Stimulated activated memory B cell treated with anti-CD40 and anti-IgM and Interleukin-4, amounts not matched to agents 10 μg/mL and 1 μg/mL and 100 μg/mL, for 72 hours (primary cell): ENCODE measurements around the gene LCK.
A peak's percentile ranks its signal among the peaks of the same experiment; 100 is the strongest.
"Not testable (repeated sequence)": the region's sequence is repeated elsewhere in the genome, so short reads cannot be mapped to it uniquely, and the experiment has no call there.

Source experiments
- ATAC-seq: fragments of 150-1000 bp; cut with Tn5 transposase; 2 replicates; pipeline ENCODE4 v1.10.0; 2021
- H3K27ac Mint-ChIP-seq: one replicate; pipeline ENCODE4 v1.8.0; 2022; ENCODE audit warnings: mild to moderate bottlenecking, mixed read lengths
- H3K27me3 Mint-ChIP-seq: one replicate; pipeline ENCODE4 v1.8.0; 2022; ENCODE audit warnings: mixed read lengths
- H3K36me3 Mint-ChIP-seq: one replicate; pipeline ENCODE4 v1.8.0; 2022; ENCODE audit warnings: mixed read lengths
- H3K4me1 Mint-ChIP-seq: one replicate; pipeline ENCODE4 v1.8.0; 2022; ENCODE audit warnings: mixed read lengths
- H3K4me3 Mint-ChIP-seq: one replicate; pipeline ENCODE4 v1.8.0; 2022; ENCODE audit warnings: mild to moderate bottlenecking, moderate library complexity, mixed read lengths
- H3K9me3 Mint-ChIP-seq: one replicate; pipeline ENCODE4 v1.8.0; 2022; ENCODE audit warnings: mixed read lengths

LCK gene

DNA sequence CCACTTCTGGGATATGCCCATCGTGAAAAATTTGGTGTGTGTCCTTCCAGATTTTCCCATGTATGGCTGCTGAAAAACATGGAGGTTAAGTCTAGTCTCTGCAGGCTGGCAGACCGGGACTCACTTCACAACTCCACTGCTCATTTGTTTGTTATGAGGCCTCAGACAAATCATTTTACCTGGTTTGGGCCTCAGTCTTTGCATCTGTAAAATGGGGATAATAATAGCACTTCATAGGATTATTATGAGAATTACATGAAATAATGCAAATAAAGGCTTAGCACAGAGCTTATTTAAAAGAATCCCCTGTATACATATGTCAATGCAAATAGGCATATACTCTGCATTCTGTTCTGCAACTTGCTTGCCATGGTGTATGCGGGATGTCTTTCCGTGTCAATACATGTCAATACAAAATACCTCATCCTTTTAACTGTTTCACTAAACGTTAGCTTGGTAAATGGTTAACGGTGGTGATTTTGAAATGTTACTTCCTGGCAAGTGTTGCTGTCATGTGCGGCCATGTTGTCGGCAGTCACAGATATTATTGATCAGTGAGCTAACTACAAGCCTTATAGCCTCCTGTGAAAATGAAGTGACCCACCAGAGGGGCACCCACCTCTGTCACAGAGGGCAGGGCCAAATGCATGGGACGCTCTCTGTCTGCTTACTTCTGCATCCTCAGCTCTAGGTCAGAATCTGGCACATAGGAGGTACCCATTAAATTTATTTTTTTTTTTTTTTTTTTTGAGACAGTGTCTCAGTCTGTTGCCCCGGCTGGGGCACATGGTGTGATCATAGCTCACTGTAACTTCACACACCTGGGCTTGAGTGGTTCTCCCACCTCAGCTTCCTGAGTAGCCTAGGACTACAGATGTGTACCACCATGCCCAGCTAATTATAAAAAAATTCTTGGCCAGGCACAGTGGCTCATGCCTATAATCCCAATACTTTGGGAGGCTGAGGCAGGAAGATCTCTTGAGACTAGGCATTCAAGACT is 4.3 kb downstream of the LCK start:
- Mint-ChIP-seq H3K4me3 (no peak overlapping the region), H3K36me3 (peaks cover 3% of the 10 kb centered on the region), H3K27ac (peak overlapping the region; percentile 74), H3K9me3 (no peaks in the 10 kb centered on the region), H3K27me3 (no peaks in the 10 kb centered on the region), H3K4me1 (peaks cover 52% of the 10 kb centered on the region)
- ATAC-seq = no peak

DNA sequence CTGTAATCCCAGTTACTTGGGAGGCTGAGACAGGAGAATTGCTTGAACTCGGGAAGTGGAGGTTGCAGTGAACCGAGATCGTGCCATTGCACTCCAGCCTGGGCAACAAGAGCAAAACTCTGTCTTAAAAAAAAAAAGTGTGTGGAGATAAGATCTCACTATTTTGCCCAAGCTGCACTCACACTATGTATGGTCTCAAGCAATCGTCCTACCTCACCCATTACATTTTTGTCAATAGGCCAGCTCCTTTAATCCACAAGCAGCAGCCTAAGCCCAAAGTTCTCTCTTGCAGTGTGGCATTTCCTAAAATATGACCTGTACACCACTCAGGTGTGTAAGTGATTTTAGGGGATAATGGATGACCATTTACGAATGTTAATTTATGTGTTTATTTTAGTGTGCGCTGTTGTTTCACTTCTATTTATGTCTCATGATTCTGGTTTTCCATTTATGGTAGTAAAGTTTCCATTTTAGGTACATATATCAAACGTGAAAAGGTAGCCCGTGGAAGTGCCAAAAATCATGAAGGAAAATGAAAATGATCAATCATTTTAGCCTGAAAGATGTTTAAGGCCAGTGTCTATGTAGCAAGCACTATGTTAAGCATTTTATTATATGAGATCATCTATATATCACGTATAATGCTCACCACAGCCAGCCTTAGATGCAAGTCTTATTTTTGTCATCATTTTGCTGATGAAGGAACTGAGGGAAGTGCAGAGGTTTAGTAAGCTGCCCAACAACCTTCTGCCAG is 5.6 kb downstream of the LCK start:
- Mint-ChIP-seq H3K9me3 (no peaks in the 10 kb centered on the region), H3K27ac (peak overlapping the region; percentile 81), H3K4me3 (peak overlapping the region; percentile 52), H3K4me1 (peaks cover 40% of the 10 kb centered on the region), H3K36me3 (peaks cover 6% of the 10 kb centered on the region), H3K27me3 (no peaks in the 10 kb centered on the region)
- ATAC-seq = no peak

DNA sequence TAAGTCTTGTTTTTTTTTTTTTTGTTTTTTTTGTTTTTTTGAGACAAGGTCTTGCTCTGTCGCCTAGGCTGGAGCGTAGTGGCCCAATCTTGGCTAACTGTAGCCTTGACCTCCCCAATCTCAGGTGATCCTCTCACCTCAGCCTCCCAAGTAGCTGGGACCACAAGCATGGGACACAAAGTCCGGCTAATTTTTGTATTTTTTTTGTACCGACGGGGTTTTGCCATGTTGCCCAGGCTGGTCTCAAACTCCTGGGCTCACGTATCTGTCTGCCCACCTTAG is 6.1 kb downstream of the LCK start:
- Mint-ChIP-seq H3K4me3 (no peak overlapping the region), H3K4me1 (peaks cover 34% of the 10 kb centered on the region), H3K27me3 (no peaks in the 10 kb centered on the region), H3K9me3 (no peaks in the 10 kb centered on the region), H3K27ac (peak overlapping the region; percentile 81), H3K36me3 (peaks cover 6% of the 10 kb centered on the region)
- no peak for ATAC-seq

DNA sequence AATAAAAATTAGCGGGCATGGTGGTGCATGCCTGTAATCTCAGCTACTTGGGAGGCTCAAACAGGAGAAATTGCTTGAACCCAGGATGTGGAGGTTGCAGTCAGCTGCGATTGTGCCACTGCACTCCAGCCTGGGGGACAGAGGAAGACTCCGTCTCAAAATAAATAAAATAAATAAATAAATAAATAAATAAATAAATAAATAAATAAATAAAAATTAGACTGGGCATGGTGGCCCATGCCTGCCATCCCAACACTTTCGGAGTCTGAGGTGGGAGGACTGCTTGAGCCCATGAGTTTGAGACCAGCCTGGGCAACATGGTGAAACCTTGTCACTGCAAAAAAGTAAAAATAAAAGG is 12.2 kb downstream of the LCK start:
- H3K9me3 Mint-ChIP-seq, ATAC-seq, H3K27me3 Mint-ChIP-seq, H3K4me3 Mint-ChIP-seq: not testable (repeated sequence)
- Mint-ChIP-seq H3K4me1 (peaks cover 29% of the 10 kb centered on the region), H3K27ac (peak overlapping the region; percentile 42), H3K36me3 (peaks cover 12% of the 10 kb centered on the region)

DNA sequence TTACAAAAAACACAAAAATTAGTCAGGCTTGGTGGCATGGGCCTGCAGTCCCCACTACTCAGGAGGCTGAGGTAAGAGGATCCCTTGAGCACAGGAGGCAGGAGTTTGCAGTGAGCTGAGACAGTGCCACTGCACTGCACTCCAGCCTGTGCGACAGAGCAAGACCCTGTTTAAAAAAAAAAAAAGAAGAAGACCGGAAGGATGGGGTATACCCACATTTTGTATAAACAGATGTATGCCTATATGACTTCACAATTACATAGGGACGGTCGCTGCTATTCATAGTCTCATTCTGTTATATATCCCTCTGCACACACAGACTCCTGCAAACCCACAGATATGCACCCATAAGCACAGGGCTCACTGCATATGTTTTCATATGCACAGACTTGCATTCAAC is 12.7 kb downstream of the LCK start:
- Mint-ChIP-seq H3K9me3 (no peaks in the 10 kb centered on the region), H3K27me3 (no peaks in the 10 kb centered on the region), H3K27ac (peak overlapping the region; percentile 42), H3K4me1 (peaks cover 29% of the 10 kb centered on the region), H3K36me3 (peaks cover 12% of the 10 kb centered on the region), H3K4me3 (no peak overlapping the region)
- ATAC-seq = peak; percentile 64

DNA sequence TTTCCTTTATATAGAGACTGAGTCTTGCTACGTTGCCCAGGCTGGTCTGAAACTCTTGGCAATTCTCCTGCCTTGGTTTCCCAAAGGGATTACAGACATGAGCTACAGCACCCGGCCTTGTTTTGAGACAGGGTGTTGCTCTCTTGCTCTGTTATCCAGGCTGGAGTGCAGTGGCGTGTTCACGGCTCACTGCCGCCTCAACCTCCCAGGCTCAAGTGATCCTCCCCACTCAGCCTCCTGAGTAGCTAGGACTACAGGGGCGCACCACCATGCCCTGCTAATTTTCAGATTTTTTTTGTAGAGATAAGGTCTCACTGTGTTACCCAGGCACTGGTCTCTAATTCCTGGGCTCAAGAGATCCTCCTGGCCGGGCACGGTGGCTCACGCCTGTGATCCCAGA is 14.8 kb downstream of the LCK start:
- H3K4me1 Mint-ChIP-seq = peaks cover 29% of the 10 kb centered on the region
- peaks cover 6% of the 10 kb centered on the region for H3K36me3 Mint-ChIP-seq
- ATAC-seq = no peak
- H3K9me3 Mint-ChIP-seq = no peaks in the 10 kb centered on the region
- peak overlapping the region; percentile 12 for H3K27ac Mint-ChIP-seq
- no peak overlapping the region for H3K4me3 Mint-ChIP-seq
- no peaks in the 10 kb centered on the region for H3K27me3 Mint-ChIP-seq

DNA sequence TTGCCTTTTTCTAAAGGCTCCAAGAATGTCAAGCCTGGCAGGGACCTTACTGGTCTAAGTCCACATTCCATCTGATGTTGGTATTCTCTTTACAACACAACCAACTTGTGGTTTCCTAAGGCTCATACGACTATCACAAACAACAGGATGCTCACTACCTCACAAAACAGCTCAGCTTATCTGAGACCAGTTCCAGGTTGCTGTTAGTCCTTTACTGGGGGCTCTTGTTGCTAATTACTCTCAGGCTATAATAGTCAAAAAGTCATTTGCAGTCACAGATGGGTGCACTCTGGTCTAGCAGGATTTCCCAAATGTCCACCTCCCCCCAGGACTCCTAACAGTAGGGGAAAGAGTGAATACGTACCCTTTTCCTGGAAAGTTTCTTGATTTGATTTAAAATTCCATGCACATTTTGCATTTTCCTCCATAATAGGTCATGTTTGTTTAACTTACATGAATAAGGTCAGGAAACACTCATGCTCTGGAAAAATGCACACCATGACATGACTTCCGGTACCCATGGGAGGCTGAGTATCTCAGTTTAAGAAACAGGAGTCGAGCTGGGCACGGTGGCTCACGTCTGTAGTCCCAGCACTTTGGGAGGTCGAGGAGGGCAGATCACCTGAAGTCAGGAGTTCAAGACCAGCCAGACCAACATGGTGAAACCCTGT is 16.0 kb downstream of the LCK start:
- Mint-ChIP-seq H3K36me3 (peaks cover 6% of the 10 kb centered on the region), H3K4me1 (peaks cover 30% of the 10 kb centered on the region), H3K4me3 (no peak overlapping the region), H3K9me3 (no peaks in the 10 kb centered on the region), H3K27ac (peak overlapping the region; percentile 65), H3K27me3 (no peaks in the 10 kb centered on the region)
- no peak for ATAC-seq

DNA sequence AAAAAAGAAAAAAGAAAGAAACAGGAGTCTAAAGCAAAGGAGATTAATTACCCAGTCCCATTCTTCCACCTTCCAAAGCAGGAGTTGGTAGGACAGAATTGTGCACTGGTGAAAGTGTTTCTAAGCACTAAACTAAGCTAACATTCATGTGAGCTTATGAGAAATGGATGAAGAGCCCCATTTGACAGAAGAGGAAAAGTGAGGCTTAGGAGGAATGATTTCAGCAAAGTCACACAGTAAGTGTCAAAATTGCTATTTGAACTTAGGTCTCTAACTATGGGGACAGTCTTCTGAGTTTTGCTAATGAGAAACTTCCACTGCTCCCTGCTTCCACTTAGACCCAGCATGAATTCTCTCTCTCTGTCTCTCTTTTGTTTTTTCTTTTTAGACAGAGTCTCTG is 18.7 kb downstream of the LCK start:
- Mint-ChIP-seq H3K4me1 (peaks cover 43% of the 10 kb centered on the region), H3K9me3 (no peaks in the 10 kb centered on the region), H3K27me3 (no peaks in the 10 kb centered on the region), H3K36me3 (peaks cover 16% of the 10 kb centered on the region), H3K27ac (no peak overlapping the region), H3K4me3 (no peak overlapping the region)
- no peak for ATAC-seq

DNA sequence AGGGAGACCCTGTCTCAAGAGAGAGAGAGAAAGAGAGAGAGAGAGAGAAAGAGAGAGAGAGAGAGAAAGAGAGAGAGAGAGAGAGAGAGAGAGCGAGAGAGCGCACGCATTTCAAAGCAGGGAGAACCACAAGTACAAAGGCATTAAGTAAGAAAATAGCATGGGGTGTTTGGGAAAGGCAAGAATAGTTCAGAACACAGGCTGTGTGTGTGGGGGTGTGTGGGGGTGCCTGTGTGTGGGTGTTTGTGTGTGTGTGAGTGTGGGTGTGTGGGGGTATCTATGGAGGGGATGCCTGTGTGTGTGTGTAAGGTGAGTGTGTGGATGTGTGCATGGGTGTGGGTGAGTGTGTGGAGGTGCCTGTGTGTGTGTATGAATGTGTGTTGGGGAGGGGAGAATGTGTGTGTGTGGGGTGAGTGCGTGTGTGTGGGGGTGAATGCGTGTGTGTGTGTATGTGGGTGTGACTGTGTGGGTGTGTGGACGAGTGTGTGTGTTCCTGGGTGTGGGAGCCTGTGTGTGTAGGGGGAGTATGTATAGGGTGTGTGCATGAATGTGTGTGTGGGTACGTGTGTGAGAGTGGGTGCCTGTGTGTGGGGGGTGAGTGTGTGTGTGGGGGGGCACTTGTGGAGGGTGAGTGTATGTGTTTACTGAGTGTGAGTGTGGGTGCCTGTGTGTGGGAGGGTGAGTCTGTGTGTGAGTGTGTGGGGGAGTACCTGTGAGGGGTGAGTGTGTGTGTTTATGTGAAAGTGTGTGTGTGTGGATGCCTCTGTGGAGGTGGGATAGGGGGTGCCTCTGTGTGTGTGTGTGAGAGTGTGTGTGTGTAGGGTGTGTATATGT is 21.7 kb downstream of the LCK start:
- no peaks in the 10 kb centered on the region for H3K9me3 Mint-ChIP-seq
- H3K27ac Mint-ChIP-seq = peak overlapping the region; percentile 33
- peaks cover 30% of the 10 kb centered on the region for H3K4me1 Mint-ChIP-seq
- H3K36me3 Mint-ChIP-seq = peaks cover 25% of the 10 kb centered on the region
- no peaks in the 10 kb centered on the region for H3K27me3 Mint-ChIP-seq
- no peak overlapping the region for H3K4me3 Mint-ChIP-seq
- ATAC-seq = no peak

DNA sequence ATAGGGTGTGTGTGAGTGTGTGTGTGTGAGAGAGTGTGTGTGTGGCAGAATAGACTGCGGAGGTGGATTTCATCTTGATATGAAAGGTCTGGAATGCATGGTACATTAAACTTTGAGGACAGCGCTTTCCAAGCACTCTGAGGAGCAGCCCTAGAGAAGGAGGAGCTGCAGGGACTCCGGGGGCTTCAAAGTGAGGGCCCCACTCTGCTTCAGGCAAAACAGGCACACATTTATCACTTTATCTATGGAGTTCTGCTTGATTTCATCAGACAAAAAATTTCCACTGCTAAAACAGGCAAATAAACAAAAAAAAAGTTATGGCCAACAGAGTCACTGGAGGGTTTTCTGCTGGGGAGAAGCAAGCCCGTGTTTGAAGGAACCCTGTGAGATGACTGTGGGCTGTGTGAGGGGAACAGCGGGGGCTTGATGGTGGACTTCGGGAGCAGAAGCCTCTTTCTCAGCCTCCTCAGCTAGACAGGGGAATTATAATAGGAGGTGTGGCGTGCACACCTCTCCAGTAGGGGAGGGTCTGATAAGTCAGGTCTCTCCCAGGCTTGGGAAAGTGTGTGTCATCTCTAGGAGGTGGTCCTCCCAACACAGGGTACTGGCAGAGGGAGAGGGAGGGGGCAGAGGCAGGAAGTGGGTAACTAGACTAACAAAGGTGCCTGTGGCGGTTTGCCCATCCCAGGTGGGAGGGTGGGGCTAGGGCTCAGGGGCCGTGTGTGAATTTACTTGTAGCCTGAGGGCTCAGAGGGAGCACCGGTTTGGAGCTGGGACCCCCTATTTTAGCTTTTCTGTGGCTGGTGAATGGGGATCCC is 22.5 kb downstream of the LCK start:
- peaks cover 26% of the 10 kb centered on the region for H3K36me3 Mint-ChIP-seq
- H3K9me3 Mint-ChIP-seq = no peaks in the 10 kb centered on the region
- H3K4me1 Mint-ChIP-seq = peaks cover 30% of the 10 kb centered on the region

DNA sequence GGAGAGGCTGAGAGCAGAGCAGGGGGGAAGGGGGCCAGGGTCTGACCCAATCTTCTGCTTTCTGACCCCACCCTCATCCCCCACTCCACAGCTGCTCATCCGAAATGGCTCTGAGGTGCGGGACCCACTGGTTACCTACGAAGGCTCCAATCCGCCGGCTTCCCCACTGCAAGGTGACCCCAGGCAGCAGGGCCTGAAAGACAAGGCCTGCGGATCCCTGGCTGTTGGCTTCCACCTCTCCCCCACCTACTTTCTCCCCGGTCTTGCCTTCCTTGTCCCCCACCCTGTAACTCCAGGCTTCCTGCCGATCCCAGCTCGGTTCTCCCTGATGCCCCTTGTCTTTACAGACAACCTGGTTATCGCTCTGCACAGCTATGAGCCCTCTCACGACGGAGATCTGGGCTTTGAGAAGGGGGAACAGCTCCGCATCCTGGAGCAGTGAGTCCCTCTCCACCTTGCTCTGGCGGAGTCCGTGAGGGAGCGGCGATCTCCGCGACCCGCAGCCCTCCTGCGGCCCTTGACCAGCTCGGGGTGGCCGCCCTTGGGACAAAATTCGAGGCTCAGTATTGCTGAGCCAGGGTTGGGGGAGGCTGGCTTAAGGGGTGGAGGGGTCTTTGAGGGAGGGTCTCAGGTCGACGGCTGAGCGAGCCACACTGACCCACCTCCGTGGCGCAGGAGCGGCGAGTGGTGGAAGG is 23.7 kb downstream of the LCK start:
- peaks cover 30% of the 10 kb centered on the region for H3K4me1 Mint-ChIP-seq
- H3K4me3 Mint-ChIP-seq = no peak overlapping the region
- H3K27ac Mint-ChIP-seq = peak overlapping the region; percentile 33
- no peak for ATAC-seq
- no peaks in the 10 kb centered on the region for H3K27me3 Mint-ChIP-seq
- H3K36me3 Mint-ChIP-seq = peaks cover 38% of the 10 kb centered on the region
- H3K9me3 Mint-ChIP-seq = no peaks in the 10 kb centered on the region

More for the DNA sequence above, 22.5 kb downstream of the LCK start:
- ATAC-seq = peak; percentile 62
- peak overlapping the region; percentile 7 for H3K4me3 Mint-ChIP-seq
- peak overlapping the region; percentile 33 for H3K27ac Mint-ChIP-seq
- H3K27me3 Mint-ChIP-seq = no peaks in the 10 kb centered on the region

DNA sequence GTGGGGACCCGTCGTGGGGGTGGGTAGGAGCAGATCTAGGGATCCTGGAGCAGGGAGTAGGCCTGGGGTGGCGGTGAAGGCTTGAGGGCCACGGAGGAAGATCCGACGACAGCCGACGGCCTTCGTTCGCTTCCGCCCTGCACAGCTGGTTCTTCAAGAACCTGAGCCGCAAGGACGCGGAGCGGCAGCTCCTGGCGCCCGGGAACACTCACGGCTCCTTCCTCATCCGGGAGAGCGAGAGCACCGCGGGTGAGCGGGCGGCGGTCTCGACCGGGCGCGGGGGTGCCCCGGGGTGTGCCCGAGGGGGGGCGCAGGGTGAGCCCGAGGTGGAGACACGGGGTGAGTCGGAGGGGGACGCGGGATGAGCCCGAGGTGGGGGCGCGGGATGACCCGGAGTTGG is 24.4 kb downstream of the LCK start:
- peak; percentile 65 for ATAC-seq
- Mint-ChIP-seq H3K27ac (no peak overlapping the region), H3K4me1 (peaks cover 30% of the 10 kb centered on the region), H3K36me3 (peaks cover 43% of the 10 kb centered on the region), H3K27me3 (no peaks in the 10 kb centered on the region), H3K9me3 (no peaks in the 10 kb centered on the region), H3K4me3 (no peak overlapping the region)

DNA sequence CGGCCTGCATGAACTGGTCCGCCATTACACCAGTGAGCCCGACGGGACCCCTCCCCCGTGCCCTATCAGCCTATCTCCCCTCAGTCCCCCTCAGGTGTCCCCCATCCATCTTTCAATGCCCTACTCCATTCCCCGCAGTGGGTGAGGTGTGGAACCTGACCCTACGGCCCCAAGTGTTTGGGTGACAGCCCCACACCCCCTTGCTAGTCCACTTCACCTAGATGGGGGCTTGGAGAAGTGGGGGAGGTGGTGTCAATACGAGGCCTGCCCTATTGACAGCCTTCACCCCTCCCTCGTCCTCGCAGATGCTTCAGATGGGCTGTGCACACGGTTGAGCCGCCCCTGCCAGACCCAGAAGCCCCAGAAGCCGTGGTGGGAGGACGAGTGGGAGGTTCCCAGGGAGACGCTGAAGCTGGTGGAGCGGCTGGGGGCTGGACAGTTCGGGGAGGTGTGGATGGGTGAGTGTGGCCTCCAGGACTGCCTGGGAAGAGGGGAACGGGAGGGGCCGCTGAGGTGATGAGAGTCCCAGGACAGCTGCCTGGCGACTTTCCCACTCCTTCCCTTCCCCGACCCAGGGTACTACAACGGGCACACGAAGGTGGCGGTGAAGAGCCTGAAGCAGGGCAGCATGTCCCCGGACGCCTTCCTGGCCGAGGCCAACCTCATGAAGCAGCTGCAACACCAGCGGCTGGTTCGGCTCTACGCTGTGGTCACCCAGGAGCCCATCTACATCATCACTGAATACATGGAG is 25.1 kb downstream of the LCK start:
- Mint-ChIP-seq H3K4me1 (peaks cover 30% of the 10 kb centered on the region), H3K36me3 (peaks cover 45% of the 10 kb centered on the region), H3K27ac (no peak overlapping the region), H3K9me3 (no peaks in the 10 kb centered on the region), H3K4me3 (no peak overlapping the region), H3K27me3 (no peaks in the 10 kb centered on the region)
- no peak for ATAC-seq
